ENCODE results near the gene GTF2F1. TPM values are rescaled to one million over a fixed set of nuclear protein-coding genes. Genes with fewer than 3 reads are reported as not detected.

The GTF2F1 gene
- total and polyA plus RNA-seq, 9 of the 15 experiments (the other 6 are each of a cell fraction or from before 2014, with no cell fraction given), result 4.7 to 75.4 (median 68.4) TPM

- no peak for ATAC-seq
- in situ Hi-C loops (cut with MboI), result no loop called here
- no peaks in the 10 kb centered on the region for H3K9me1 ChIP-seq (ENCODE audit: control insufficient read depth, insufficient read depth, low read length)
- intact Hi-C loops (cut with micrococcal nuclease), result no loop called here
- peaks cover 4% of the 10 kb centered on the region; the same call in 1 of the 2 replicates for H3K9me3 ChIP-seq (replicated peaks; ENCODE audit: control insufficient read depth, insufficient read depth, low read depth, low read length)
- FAIRE-seq, result no peak
- no peak for TF ChIP-seq PML (IDR thresholded peaks at IDR 0.05; ENCODE audit: low read length)
- no peak for TF ChIP-seq SIN3A (IDR thresholded peaks at IDR 0.05; ENCODE audit: borderline replicate concordance in 2 of 2, control insufficient read depth in 1 of 2, low read depth in 2 of 2, low read length in 2 of 2)
- TF ChIP-seq ARID4B (CRISPR knock-in tag; IDR thresholded peaks at IDR 0.05), result no peak
- no peak for TF ChIP-seq KHSRP (IDR thresholded peaks at IDR 0.05)
- no peaks in the 10 kb centered on the region for H3K36me3 ChIP-seq (ENCODE audit: control insufficient read depth, insufficient read depth, low read length)
- BruUV-seq (replicated peaks), result no TSS peak
- WGBS (ENCODE audit: insufficient coverage, low coverage, missing lambda C conversion rate), result 0% methylated on average over 1 of the region's 2 CpGs
- DNase-seq (ENCODE audit: extremely low read depth in 1 of 4, low spot score in 3 of 4), result no peak
- H3K4me3 ChIP-seq, result no peak overlapping the region
- no peaks in the 10 kb centered on the region for H4K20me1 ChIP-seq (replicated peaks; ENCODE audit: control insufficient read depth, insufficient read depth, low read length)
- H3K4me1 ChIP-seq (replicated peaks in 1 of 2; ENCODE audit: control insufficient read depth in 2 of 2, insufficient read depth in 2 of 2, low read length in 2 of 2), result no peaks in the 10 kb centered on the region
- H2AFZ ChIP-seq (ENCODE audit: low read depth, low read length), result no peak overlapping the region
- H3K27ac ChIP-seq (ENCODE audit: extremely low read depth, low read depth, low read length), result no peak overlapping the region
- CTCF ChIA-PET (ENCODE audit: low intra/inter-chr PET ratio), result no interaction called here
- H3K79me2 ChIP-seq (ENCODE audit: control insufficient read depth, insufficient read depth, low read length), result no peaks in the 10 kb centered on the region
- POLR2A ChIA-PET, result no interaction called here
- no peak overlapping the region for H3K4me2 ChIP-seq (ENCODE audit: insufficient read depth, low read length)
- no peak overlapping the region for H3K9ac ChIP-seq (ENCODE audit: insufficient read depth in 1 of 2, low read depth in 2 of 2, low read length in 2 of 2)
- peaks cover 10 to 15% of the 10 kb centered on the region in 2 experiments for H3K27me3 ChIP-seq (ENCODE audit: control insufficient read depth in 2 of 2, insufficient read depth in 2 of 2, low read length in 2 of 2)
Observed at GRCh38 chr19:6350688-6351087, 42.3 kb downstream of the GTF2F1 start.

Data from K562 (cell line).